Endothelial cell (in vitro differentiated cells): ENCODE data around the gene HS3ST4. TPM values are rescaled to one million over a fixed set of nuclear protein-coding genes. Genes with fewer than 3 reads are reported as not detected.

ENCODE experiments used
- DNase-seq: peaks from one replicate; pipeline ENCODE4 v3.0.0; 2021; ENCODE audit warnings: low spot score
- H3K27ac Mint-ChIP-seq: one replicate; pipeline ENCODE4 v1.8.0; 2021; ENCODE audit warnings: mixed read lengths, inconsistent platforms; ENCODE audit not compliant: unreplicated experiment
- H3K27me3 Mint-ChIP-seq: one replicate; pipeline ENCODE4 v1.8.0; 2021; ENCODE audit warnings: mild to moderate bottlenecking, moderate library complexity, mixed read lengths, inconsistent platforms; ENCODE audit not compliant: unreplicated experiment
- H3K36me3 Mint-ChIP-seq: one replicate; pipeline ENCODE4 v1.8.0; 2021; ENCODE audit warnings: mild to moderate bottlenecking, low read depth, mixed read lengths, inconsistent platforms; ENCODE audit not compliant: unreplicated experiment
- H3K4me1 Mint-ChIP-seq: one replicate; pipeline ENCODE4 v1.8.0; 2021; ENCODE audit warnings: mild to moderate bottlenecking, mixed read lengths, inconsistent platforms; ENCODE audit not compliant: unreplicated experiment
- H3K4me3 Mint-ChIP-seq: one replicate; pipeline ENCODE4 v1.8.0; 2021; ENCODE audit warnings: mild to moderate bottlenecking, mixed read lengths, inconsistent platforms; ENCODE audit not compliant: unreplicated experiment
- H3K9me3 Mint-ChIP-seq: one replicate; pipeline ENCODE4 v1.8.0; 2021; ENCODE audit warnings: mixed read lengths, inconsistent platforms; ENCODE audit not compliant: unreplicated experiment
- CTCF ChIP-seq: fragments of 200-600 bp; sonication (generic); IDR thresholded peaks from one replicate; pipeline ENCODE4 v1.5.0; 2021; ENCODE audit warnings: antibody characterized with exemption; ENCODE audit not compliant: unreplicated experiment
- total RNA-seq: library from RNA; stranded (reverse); fragmentation: NEBNext Ultra II Directional; extraction: Animal tissue kit (Norgen Biotek cat#: 25700); gene quantifications from one replicate; pipeline ENCODE4 v1.2.1, GENCODE V29; 2021; ENCODE audit not compliant: unreplicated experiment

Gene HS3ST4
- total RNA-seq, 1 donor from 2014 or later = 4.8 TPM

- peak overlapping the region; percentile 85 for H3K4me3 Mint-ChIP-seq
- peaks cover 13% of the 10 kb centered on the region for H3K27me3 Mint-ChIP-seq
- no peaks in the 10 kb centered on the region for H3K9me3 Mint-ChIP-seq
- no peaks in the 10 kb centered on the region for H3K36me3 Mint-ChIP-seq
- DNase-seq = no peak
- TF ChIP-seq CTCF = no peak
- peak overlapping the region; percentile 18 for H3K27ac Mint-ChIP-seq
- H3K4me1 Mint-ChIP-seq = peaks cover 5% of the 10 kb centered on the region
Observed at GRCh38 chr16:25693631-25694030, 1.9 kb downstream of the HS3ST4 start.

DNA sequence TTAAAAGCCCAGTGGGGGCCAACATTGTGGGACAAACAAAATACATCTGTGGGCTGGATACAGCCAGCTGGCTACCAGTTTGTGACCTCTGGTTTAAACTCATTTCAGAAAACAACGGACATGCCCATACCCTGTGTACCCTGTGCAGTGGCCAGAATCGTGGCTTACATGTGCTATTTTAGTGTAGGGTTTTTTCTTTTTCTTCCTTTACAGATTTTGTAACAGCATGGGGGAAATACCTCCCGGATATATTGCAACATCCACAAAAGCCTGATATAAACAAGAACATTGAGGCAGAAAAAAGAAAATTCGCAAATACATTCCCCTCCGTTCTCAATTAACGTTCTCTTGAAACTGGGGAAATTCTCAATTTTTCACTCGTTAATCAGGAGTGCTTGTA lies 7.3 kb downstream of the HS3ST4 start:
- peaks cover under 1% of the 10 kb centered on the region for H3K27me3 Mint-ChIP-seq
- H3K4me3 Mint-ChIP-seq = no peak overlapping the region
- no peak for DNase-seq
- no peaks in the 10 kb centered on the region for H3K36me3 Mint-ChIP-seq
- H3K4me1 Mint-ChIP-seq = peaks cover 4% of the 10 kb centered on the region
- no peak for TF ChIP-seq CTCF
- no peaks in the 10 kb centered on the region for H3K9me3 Mint-ChIP-seq
- no peak overlapping the region for H3K27ac Mint-ChIP-seq

- no peaks in the 10 kb centered on the region for H3K27me3 Mint-ChIP-seq
- H3K4me3 Mint-ChIP-seq = no peak overlapping the region
- H3K36me3 Mint-ChIP-seq = no peaks in the 10 kb centered on the region
- H3K4me1 Mint-ChIP-seq = peaks cover 4% of the 10 kb centered on the region
- no peak for TF ChIP-seq CTCF
- no peak for DNase-seq
- H3K9me3 Mint-ChIP-seq = no peaks in the 10 kb centered on the region
- no peak overlapping the region for H3K27ac Mint-ChIP-seq
Observed at GRCh38 chr16:25700547-25700946, 8.8 kb downstream of the HS3ST4 start.

- no peak for DNase-seq
- no peak for TF ChIP-seq CTCF
- Mint-ChIP-seq H3K4me3 (no peak overlapping the region), H3K9me3 (no peaks in the 10 kb centered on the region), H3K36me3 (no peaks in the 10 kb centered on the region), H3K4me1 (peaks cover 13% of the 10 kb centered on the region), H3K27ac (no peak overlapping the region), H3K27me3 (peaks cover 1% of the 10 kb centered on the region)
Observed at GRCh38 chr16:25707553-25707952, 15.8 kb downstream of the HS3ST4 start.

GRCh38 chr16:25707982-25708583 lies 16.3 kb downstream of the HS3ST4 start:
- H3K27ac Mint-ChIP-seq = no peak overlapping the region
- H3K4me1 Mint-ChIP-seq = peaks cover 13% of the 10 kb centered on the region
- H3K9me3 Mint-ChIP-seq = no peaks in the 10 kb centered on the region
- H3K36me3 Mint-ChIP-seq = no peaks in the 10 kb centered on the region
- peak; percentile 62 for TF ChIP-seq CTCF
- peak; percentile 25 for DNase-seq
- peaks cover 1% of the 10 kb centered on the region for H3K27me3 Mint-ChIP-seq
- no peak overlapping the region for H3K4me3 Mint-ChIP-seq
